HG03575 (cell line): ENCODE measurements around the gene RASA2.

Experiments
- ATAC-seq: cut with Tn5 transposase; IDR thresholded peaks from one replicate; pipeline ENCODE4 v1.9.1; 2021; ENCODE audit not compliant: unreplicated experiment, insufficient number of reproducible peaks, low FRiP score; ENCODE audit errors: extremely low read depth

Gene RASA2

GRCh38 chr3:141486746-141487520, at the start of gene RASA2:
Gene RASA2 (plus strand): TSS chr3:141487027. CDS start chr3:141487084, 57 bp downstream.
- ATAC-seq, result no peak

GRCh38 chr3:141439589-141439988, 47.2 kb upstream of the RASA2 start:
- no peak for ATAC-seq

- ATAC-seq, result no peak
Observed at GRCh38 chr3:141440942-141441341, 45.9 kb upstream of the RASA2 start.

GRCh38 chr3:141441381-141442364, 45.2 kb upstream of the RASA2 start:
- ATAC-seq, result peak; percentile 45

GRCh38 chr3:141442446-141442845, 44.4 kb upstream of the RASA2 start:
- ATAC-seq, result no peak

- ATAC-seq, result no peak
Observed at GRCh38 chr3:141442914-141443313, 43.9 kb upstream of the RASA2 start.

- no peak for ATAC-seq
Observed at GRCh38 chr3:141444586-141445285, 42.1 kb upstream of the RASA2 start.

- ATAC-seq, result no peak
Observed at GRCh38 chr3:141445990-141446389, 40.8 kb upstream of the RASA2 start.

- no peak for ATAC-seq
Observed at GRCh38 chr3:141446737-141447136, 40.1 kb upstream of the RASA2 start.

GRCh38 chr3:141447383-141447782, 39.4 kb upstream of the RASA2 start:
- no peak for ATAC-seq

- ATAC-seq, result no peak
Observed at GRCh38 chr3:141448606-141449220, 38.1 kb upstream of the RASA2 start.

- no peak for ATAC-seq
Observed at GRCh38 chr3:141449424-141449823, 37.4 kb upstream of the RASA2 start.

GRCh38 chr3:141450727-141451375, 36.0 kb upstream of the RASA2 start:
- ATAC-seq, result no peak

- no peak for ATAC-seq
Observed at GRCh38 chr3:141452045-141452444, 34.8 kb upstream of the RASA2 start.

GRCh38 chr3:141452773-141453172, 34.1 kb upstream of the RASA2 start:
- ATAC-seq, result no peak

GRCh38 chr3:141454054-141454453, 32.8 kb upstream of the RASA2 start:
- no peak for ATAC-seq

- no peak for ATAC-seq
Observed at GRCh38 chr3:141454906-141455602, 31.8 kb upstream of the RASA2 start.
